Esophagus (tissue), 2 donors: ENCODE measurements around the gene PIK3IP1. TPM values are rescaled to one million over a fixed set of nuclear protein-coding genes. Genes with fewer than 3 reads are reported as not detected.
"Not testable (repeated sequence)": the region's sequence is repeated elsewhere in the genome, so short reads cannot be mapped to it uniquely, and the experiment has no call there.

Source experiments
- H3K27ac ChIP-seq, 2 donors: one replicate each; pipeline ENCODE4 v1.5.1; 2013; ENCODE audit warnings: low read depth in 2 of 2, mild to moderate bottlenecking in 2 of 2, inconsistent platforms in 1 of 2, low read length in 1 of 2, moderate library complexity in 1 of 2
- H3K27me3 ChIP-seq, 2 donors: one replicate each; pipeline ENCODE4 v1.6.1; 2013; ENCODE audit warnings: low read length in 2 of 2, control low read depth in 1 of 2, mild to moderate bottlenecking in 1 of 2; ENCODE audit not compliant: insufficient read depth in 2 of 2, control insufficient read depth in 1 of 2
- H3K36me3 ChIP-seq, 2 donors: one replicate each; pipeline ENCODE4 v1.6.1; 2013; ENCODE audit warnings: low read length in 1 of 2; ENCODE audit not compliant: control insufficient read depth in 2 of 2, insufficient read depth in 2 of 2
- H3K4me1 ChIP-seq, 2 donors: one replicate each; pipeline ENCODE4 v1.6.1; 2013; ENCODE audit warnings: low read length in 1 of 2; ENCODE audit not compliant: control insufficient read depth in 2 of 2, insufficient read depth in 2 of 2
- H3K4me3 ChIP-seq, 2 donors: one replicate each; pipeline ENCODE4 v1.5.1; 2013; ENCODE audit warnings: low read length in 2 of 2, mild to moderate bottlenecking in 2 of 2, low read depth in 1 of 2, moderate library complexity in 1 of 2
- H3K9me3 ChIP-seq, 2 donors: one replicate each; pipeline ENCODE4 v1.6.1; 2013; ENCODE audit warnings: mild to moderate bottlenecking in 2 of 2, low read depth in 1 of 2, low read length in 1 of 2, moderate library complexity in 1 of 2; ENCODE audit not compliant: control insufficient read depth in 2 of 2, insufficient read depth in 1 of 2
- WGBS, 2 donors: extraction: QIAGEN DNeasy Blood & Tissue Kit; methylation state at CpG; one replicate each; pipeline ENCODE4 v1.1.7; 2013; 5-methylcytosine and 5-hydroxymethylcytosine counted together
- polyA plus RNA-seq, 2 donors: library from polyadenylated mRNA; stranded (reverse); fragments of 200-250 nt; gene quantifications; one replicate each; pipeline ENCODE4 v1.2.3, GENCODE V29; 2013
- donor health status: healthy with polysubstance abuse.
- donor health status: Bipolar disorder and iron deficiency.

PIK3IP1 gene
- polyA plus RNA-seq, 2 donors = 11.5 to 15.5 TPM

GRCh38 chr22:31332010-31332409 lies 39.7 kb upstream of the PIK3IP1 start:
- no peaks in the 10 kb centered on the region for H3K9me3 ChIP-seq
- peaks cover 4 to 18% of the 10 kb centered on the region in 2 donors for H3K4me1 ChIP-seq
- H3K27ac ChIP-seq = no peak overlapping the region
- no peak overlapping the region for H3K4me3 ChIP-seq
- H3K36me3 ChIP-seq = peaks cover 0 to 29% of the 10 kb centered on the region in 2 donors
- no peaks in the 10 kb centered on the region for H3K27me3 ChIP-seq
- WGBS, 2 donors = 90 to 93% methylated on average over 8 of the region's 8 CpGs

- no peaks in the 10 kb centered on the region for H3K27me3 ChIP-seq
- H3K4me3 ChIP-seq = no peak overlapping the region
- peaks cover 0 to 25% of the 10 kb centered on the region in 2 donors for H3K36me3 ChIP-seq
- 67 to 69% methylated on average over 9 of the region's 9 CpGs for WGBS, 2 donors
- H3K4me1 ChIP-seq = peaks cover 4 to 19% of the 10 kb centered on the region in 2 donors
- no peaks in the 10 kb centered on the region for H3K9me3 ChIP-seq
- no peak overlapping the region for H3K27ac ChIP-seq
Measured at GRCh38 chr22:31329453-31330215, 37.3 kb upstream of the PIK3IP1 start.

GRCh38 chr22:31329029-31329428 lies 36.7 kb upstream of the PIK3IP1 start:
- WGBS, 2 donors = 55 to 66% methylated on average over 4 of the region's 4 CpGs
- Histone ChIP-seq H3K4me3 (no peak overlapping the region), H3K36me3 (peaks cover 0 to 25% of the 10 kb centered on the region in 2 donors), H3K4me1 (peaks cover 4 to 16% of the 10 kb centered on the region in 2 donors), H3K27me3 (no peaks in the 10 kb centered on the region), H3K27ac (no peak overlapping the region), H3K9me3 (no peaks in the 10 kb centered on the region)

GRCh38 chr22:31328544-31328960 lies 36.3 kb upstream of the PIK3IP1 start:
- Histone ChIP-seq H3K27me3 (no peaks in the 10 kb centered on the region), H3K27ac (no peak overlapping the region), H3K4me1 (peaks cover 4 to 16% of the 10 kb centered on the region in 2 donors), H3K36me3 (peaks cover 0 to 25% of the 10 kb centered on the region in 2 donors), H3K4me3 (no peak overlapping the region), H3K9me3 (no peaks in the 10 kb centered on the region)
- WGBS, 2 donors = 85 to 91% methylated on average over 13 of the region's 13 CpGs

GRCh38 chr22:31327806-31328543 lies 35.7 kb upstream of the PIK3IP1 start:
- Histone ChIP-seq H3K27ac (no peak overlapping the region), H3K36me3 (peaks cover 0 to 25% of the 10 kb centered on the region in 2 donors), H3K9me3 (no peaks in the 10 kb centered on the region), H3K4me3 (no peak overlapping the region), H3K27me3 (no peaks in the 10 kb centered on the region), H3K4me1 (peaks cover 4 to 17% of the 10 kb centered on the region in 2 donors)
- 55 to 64% methylated on average over 9 of the region's 9 CpGs for WGBS, 2 donors

- Histone ChIP-seq H3K27ac (no peak overlapping the region), H3K36me3 (peaks cover 0 to 19% of the 10 kb centered on the region in 2 donors), H3K4me1 (peaks cover 4 to 19% of the 10 kb centered on the region in 2 donors), H3K27me3 (no peaks in the 10 kb centered on the region), H3K4me3 (no peak overlapping the region), H3K9me3 (no peaks in the 10 kb centered on the region)
- 89 to 94% methylated on average over 9 of the region's 9 CpGs for WGBS, 2 donors
Measured at GRCh38 chr22:31326877-31327276, 34.6 kb upstream of the PIK3IP1 start.

- Histone ChIP-seq H3K4me1 (peaks cover under 1 to 17% of the 10 kb centered on the region in 2 donors), H3K9me3 (no peaks in the 10 kb centered on the region), H3K36me3 (peaks cover 0 to 19% of the 10 kb centered on the region in 2 donors), H3K27me3 (no peaks in the 10 kb centered on the region), H3K27ac (no peak overlapping the region), H3K4me3 (no peak overlapping the region)
- 72 to 82% methylated on average over 7 to 8 of the region's 8 CpGs for WGBS, 2 donors
Measured at GRCh38 chr22:31323578-31324550, 31.6 kb upstream of the PIK3IP1 start.

GRCh38 chr22:31321421-31321820 lies 29.1 kb upstream of the PIK3IP1 start:
- Histone ChIP-seq H3K9me3 (no peaks in the 10 kb centered on the region), H3K4me3 (no peak overlapping the region), H3K36me3 (peaks cover 0 to 2% of the 10 kb centered on the region in 2 donors), H3K27me3 (no peaks in the 10 kb centered on the region), H3K27ac (no peak overlapping the region), H3K4me1 (peaks cover 0 to 5% of the 10 kb centered on the region in 2 donors)
- WGBS, 2 donors = 81 to 84% methylated on average over 4 of the region's 4 CpGs

GRCh38 chr22:31314220-31314619 lies 21.9 kb upstream of the PIK3IP1 start:
- WGBS, 2 donors = 94 to 100% methylated on average over 1 of the region's 1 CpG
- H3K27ac ChIP-seq = not testable (repeated sequence)

More at GRCh38 chr22:31314220-31314619, 21.9 kb upstream of the PIK3IP1 start:
- H3K4me3 ChIP-seq, H3K9me3 ChIP-seq, H3K36me3 ChIP-seq, H3K4me1 ChIP-seq, H3K27me3 ChIP-seq: not testable (repeated sequence)
